A673 (cell line): ENCODE results near the gene UNC13D.

ENCODE experiments used
- EZH2 ChIP-seq: fragments of 200-600 bp; sonication (generic); IDR thresholded peaks from 2 replicates; pipeline ENCODE4 v1.6.1; 2017; ENCODE audit warnings: borderline replicate concordance, low read depth, mild to moderate bottlenecking, mixed read lengths, antibody characterized with exemption, low read length; ENCODE audit not compliant: poor library complexity, severe bottlenecking
- TF ChIP-seq, protein P1 (sequence below): fragments of 300-800, 200-600 bp; sonication (generic); conservative IDR thresholded peaks from 2 replicates; pipeline ENCODE4 v1.5.1; 2017; ENCODE audit warnings: low read depth, mild to moderate bottlenecking, antibody characterized with exemption, low read length, moderate library complexity, mixed read lengths

DNA sequence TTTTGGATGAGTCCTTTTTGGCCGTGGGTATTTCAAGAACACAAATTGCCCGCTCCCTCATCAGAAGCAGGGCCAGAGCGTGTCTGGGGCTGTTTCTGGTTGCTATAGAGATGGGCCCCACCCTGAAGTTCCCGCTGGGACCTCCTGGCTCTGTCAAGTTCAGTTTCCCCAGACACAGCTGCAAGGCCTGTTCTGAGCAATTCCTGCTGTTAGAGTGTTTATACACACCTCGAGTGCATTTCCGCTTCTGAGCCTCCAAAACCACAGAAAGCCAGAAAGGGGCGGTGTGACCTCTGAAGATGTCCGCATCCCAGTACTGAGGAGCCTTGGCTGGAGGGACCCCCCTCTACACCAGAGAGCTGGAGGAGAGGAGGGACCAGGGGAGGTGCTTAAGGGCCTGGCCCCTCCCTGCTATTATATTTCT is 20.3 kb upstream of the UNC13D start:
- TF ChIP-seq EZH2 = no peak
- TF ChIP-seq, protein P1, sequence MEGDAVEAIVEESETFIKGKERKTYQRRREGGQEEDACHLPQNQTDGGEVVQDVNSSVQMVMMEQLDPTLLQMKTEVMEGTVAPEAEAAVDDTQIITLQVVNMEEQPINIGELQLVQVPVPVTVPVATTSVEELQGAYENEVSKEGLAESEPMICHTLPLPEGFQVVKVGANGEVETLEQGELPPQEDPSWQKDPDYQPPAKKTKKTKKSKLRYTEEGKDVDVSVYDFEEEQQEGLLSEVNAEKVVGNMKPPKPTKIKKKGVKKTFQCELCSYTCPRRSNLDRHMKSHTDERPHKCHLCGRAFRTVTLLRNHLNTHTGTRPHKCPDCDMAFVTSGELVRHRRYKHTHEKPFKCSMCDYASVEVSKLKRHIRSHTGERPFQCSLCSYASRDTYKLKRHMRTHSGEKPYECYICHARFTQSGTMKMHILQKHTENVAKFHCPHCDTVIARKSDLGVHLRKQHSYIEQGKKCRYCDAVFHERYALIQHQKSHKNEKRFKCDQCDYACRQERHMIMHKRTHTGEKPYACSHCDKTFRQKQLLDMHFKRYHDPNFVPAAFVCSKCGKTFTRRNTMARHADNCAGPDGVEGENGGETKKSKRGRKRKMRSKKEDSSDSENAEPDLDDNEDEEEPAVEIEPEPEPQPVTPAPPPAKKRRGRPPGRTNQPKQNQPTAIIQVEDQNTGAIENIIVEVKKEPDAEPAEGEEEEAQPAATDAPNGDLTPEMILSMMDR = no peak
